Left lung (tissue), 10 donors: ENCODE results near the gene TSSK6. TPM values are rescaled to one million over a fixed set of nuclear protein-coding genes. Genes with fewer than 3 reads are reported as not detected.

Source experiments
- ATAC-seq: fragments of 200-7000 bp; cut with Tn5 transposase; one replicate; pipeline ENCODE4 v1.9.1; 2020; ENCODE audit warnings: moderate library complexity
- DNase-seq, 4 donors: peaks; one replicate each; pipeline ENCODE4 v3.0.0-alpha.2; 2013 to 2020
- H3K27ac ChIP-seq, 2 donors: fragments of 200-600 bp; sonication (generic) in 1 of 2; one replicate each; pipeline versions ENCODE4 v1.5.0 to v1.8.0; 2020 to 2021
- H3K27me3 ChIP-seq, 2 donors: fragments of 200-600 bp; sonication (generic) in 1 of 2; one replicate each; pipeline versions ENCODE4 v1.5.0 to v1.8.0; 2020 to 2021
- H3K36me3 ChIP-seq, 2 donors: fragments of 200-600 bp; sonication (generic) in 1 of 2; one replicate each; pipeline versions ENCODE4 v1.5.0 to v1.8.0; 2020 to 2021
- H3K4me1 ChIP-seq, 2 donors: fragments of 200-600 bp; one replicate each; pipeline ENCODE4 v1.8.0; 2021
- H3K4me3 ChIP-seq, 2 donors: fragments of 200-600 bp; sonication (generic) in 1 of 2; one replicate each; pipeline versions ENCODE4 v1.5.0 to v1.8.0; 2020 to 2021; ENCODE audit warnings: mild to moderate bottlenecking in 1 of 2
- H3K9me3 ChIP-seq, 2 donors: fragments of 200-600 bp; sonication (generic) in 1 of 2; one replicate each; pipeline versions ENCODE4 v1.5.0 to v1.8.0; 2020 to 2021
- intact Hi-C, 2 donors: fragments of 100-400 bp; cut with DNase I; formaldehyde crosslinking; loops; one replicate each; pipeline versions ENCODE4 v1.11.2 to v1.14.2; 2022
- polyA plus RNA-seq, 6 donors: library from polyadenylated mRNA; unstranded; fragments of 120-200 nt; gene quantifications; one replicate each; pipeline ENCODE4 v1.2.1, GENCODE V29; 2013; ENCODE audit not compliant: insufficient read length in 6 of 6
- total RNA-seq, 2 donors: library from RNA; stranded (reverse); fragmentation: NEBNext Ultra II Directional; extraction: Animal tissue kit (Norgen Biotek cat#: 25700); gene quantifications; one replicate each; pipeline ENCODE4 v1.2.1, GENCODE V29; 2021
- TF ChIP-seq, protein P1 (sequence below), 2 donors: fragments of 200-600 bp; sonication (generic) in 1 of 2; IDR thresholded peaks; one replicate each; pipeline versions ENCODE4 v1.5.0 to v1.8.0; 2021; ENCODE audit warnings: antibody characterized with exemption in 2 of 2
- donor health status: DM: no; HTN: yes; CAD: no.
- donor health status: DM: no; HTN: no; CAD: no.

TSSK6 gene
- total and polyA plus RNA-seq, 8 donors: 0.67 to 1.4 (median 1.2) TPM

- intact Hi-C loops: no loop called here
- DNase-seq (peak in 2 of 4 donors; percentile 48 to 81), ATAC-seq (peak; percentile 33)
- no peak overlapping the region for H3K4me3 ChIP-seq
- H3K27me3 ChIP-seq: no peaks in the 10 kb centered on the region
- peaks cover 46 to 58% of the 10 kb centered on the region in 2 donors for H3K4me1 ChIP-seq
- H3K27ac ChIP-seq: peak overlapping the region; percentile 28 to 97
- H3K9me3 ChIP-seq: peaks cover 4 to 24% of the 10 kb centered on the region in 2 donors
- H3K36me3 ChIP-seq: peaks cover 0 to 43% of the 10 kb centered on the region in 2 donors
- TF ChIP-seq, protein P1, sequence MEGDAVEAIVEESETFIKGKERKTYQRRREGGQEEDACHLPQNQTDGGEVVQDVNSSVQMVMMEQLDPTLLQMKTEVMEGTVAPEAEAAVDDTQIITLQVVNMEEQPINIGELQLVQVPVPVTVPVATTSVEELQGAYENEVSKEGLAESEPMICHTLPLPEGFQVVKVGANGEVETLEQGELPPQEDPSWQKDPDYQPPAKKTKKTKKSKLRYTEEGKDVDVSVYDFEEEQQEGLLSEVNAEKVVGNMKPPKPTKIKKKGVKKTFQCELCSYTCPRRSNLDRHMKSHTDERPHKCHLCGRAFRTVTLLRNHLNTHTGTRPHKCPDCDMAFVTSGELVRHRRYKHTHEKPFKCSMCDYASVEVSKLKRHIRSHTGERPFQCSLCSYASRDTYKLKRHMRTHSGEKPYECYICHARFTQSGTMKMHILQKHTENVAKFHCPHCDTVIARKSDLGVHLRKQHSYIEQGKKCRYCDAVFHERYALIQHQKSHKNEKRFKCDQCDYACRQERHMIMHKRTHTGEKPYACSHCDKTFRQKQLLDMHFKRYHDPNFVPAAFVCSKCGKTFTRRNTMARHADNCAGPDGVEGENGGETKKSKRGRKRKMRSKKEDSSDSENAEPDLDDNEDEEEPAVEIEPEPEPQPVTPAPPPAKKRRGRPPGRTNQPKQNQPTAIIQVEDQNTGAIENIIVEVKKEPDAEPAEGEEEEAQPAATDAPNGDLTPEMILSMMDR (IDR thresholded peaks at IDR 0.05): no peak
Observed at GRCh38 chr19:19464339-19465098, 50.8 kb downstream of the TSSK6 start.

Other genes with a start within 250 kb of the TSSK6 start
- under 1 TPM; 0.55 to 0.65 TPM for gene TM6SF2, start 242.2 kb downstream of the TSSK6 start, total RNA-seq
- 1 to 10 TPM; 5.7 to 8.6 (median 6.3) TPM for gene TM6SF2, start 242.2 kb downstream of the TSSK6 start, polyA plus RNA-seq
- gene SUGP1, start 195.0 kb downstream of the TSSK6 start, total RNA-seq: 10 to 100 TPM; 35.6 to 37.7 TPM
- gene SUGP1, start 195.0 kb downstream of the TSSK6 start, polyA plus RNA-seq: 10 to 100 TPM; 39.9 to 52.4 (median 49.1) TPM
- 10 to 100 TPM; 46.7 to 50.8 TPM for gene MAU2, start 194.7 kb downstream of the TSSK6 start, total RNA-seq
- gene MAU2, start 194.7 kb downstream of the TSSK6 start, polyA plus RNA-seq: 10 to 100 TPM; 56.8 to 80.3 (median 72.6) TPM
- gene GATAD2A, start 109.9 kb downstream of the TSSK6 start, total RNA-seq: 10 to 100 TPM; 66.3 to 97.3 TPM
- 10 to 100 TPM; 39.3 to 61.1 (median 46.9) TPM for gene GATAD2A, start 109.9 kb downstream of the TSSK6 start, polyA plus RNA-seq
- gene NDUFA13, start 677 bp upstream of the TSSK6 start, total RNA-seq: 100 to 1,000 TPM; 246 to 303 TPM
- 100 to 1,000 TPM; 169 to 214 (median 208) TPM for gene NDUFA13, start 677 bp upstream of the TSSK6 start, polyA plus RNA-seq
- gene YJEFN3, start 13.4 kb upstream of the TSSK6 start, total RNA-seq: 1 to 10 TPM; 2.7 to 3.5 TPM
- gene YJEFN3, start 13.4 kb upstream of the TSSK6 start, polyA plus RNA-seq: 10 to 100 TPM in 5 of 6 donors, 1 to 10 TPM in 1; 8.8 to 13.6 (median 12.3) TPM
- gene CILP2, start 22.7 kb upstream of the TSSK6 start, total RNA-seq: 10 to 100 TPM in 1 of 2 donors, under 1 TPM in 1; 0.31 to 17.8 TPM
- under 1 TPM; 0.14 to 0.51 (median 0.23) TPM for gene CILP2, start 22.7 kb upstream of the TSSK6 start, polyA plus RNA-seq
- gene PBX4, start 103.1 kb upstream of the TSSK6 start, total RNA-seq: 1 to 10 TPM; 1.8 to 3.4 TPM
- 10 to 100 TPM; 14.0 to 22.0 (median 18.0) TPM for gene PBX4, start 103.1 kb upstream of the TSSK6 start, polyA plus RNA-seq
- 10 to 100 TPM; 16.1 to 36.2 TPM for gene LPAR2, start 112.7 kb upstream of the TSSK6 start, total RNA-seq
- gene LPAR2, start 112.7 kb upstream of the TSSK6 start, polyA plus RNA-seq: 10 to 100 TPM; 39.5 to 60.8 (median 45.5) TPM
- gene GMIP, start 128.1 kb upstream of the TSSK6 start, total RNA-seq: 10 to 100 TPM; 21.5 to 57.2 TPM
- 10 to 100 TPM in 5 of 6 donors, 1 to 10 TPM in 1; 9.1 to 12.9 (median 10.7) TPM for gene GMIP, start 128.1 kb upstream of the TSSK6 start, polyA plus RNA-seq
- gene ATP13A1, start 148.1 kb upstream of the TSSK6 start, total RNA-seq: 10 to 100 TPM; 51.2 to 74.8 TPM
- 10 to 100 TPM; 39.3 to 59.2 (median 43.3) TPM for gene ATP13A1, start 148.1 kb upstream of the TSSK6 start, polyA plus RNA-seq
- gene ZNF101, start 153.3 kb upstream of the TSSK6 start, total RNA-seq: 10 to 100 TPM in 1 of 2 donors, 1 to 10 TPM in 1; 9.7 to 13.6 TPM
- gene ZNF101, start 153.3 kb upstream of the TSSK6 start, polyA plus RNA-seq: 10 to 100 TPM; 11.6 to 17.5 (median 13.9) TPM
- 1 to 10 TPM; 4.7 to 4.8 TPM for gene ZNF14, start 217.6 kb upstream of the TSSK6 start, total RNA-seq
- 10 to 100 TPM; 10.8 to 15.3 (median 13.2) TPM for gene ZNF14, start 217.6 kb upstream of the TSSK6 start, polyA plus RNA-seq